Measurements from ENCODE around the gene DDX39A.

DNA sequence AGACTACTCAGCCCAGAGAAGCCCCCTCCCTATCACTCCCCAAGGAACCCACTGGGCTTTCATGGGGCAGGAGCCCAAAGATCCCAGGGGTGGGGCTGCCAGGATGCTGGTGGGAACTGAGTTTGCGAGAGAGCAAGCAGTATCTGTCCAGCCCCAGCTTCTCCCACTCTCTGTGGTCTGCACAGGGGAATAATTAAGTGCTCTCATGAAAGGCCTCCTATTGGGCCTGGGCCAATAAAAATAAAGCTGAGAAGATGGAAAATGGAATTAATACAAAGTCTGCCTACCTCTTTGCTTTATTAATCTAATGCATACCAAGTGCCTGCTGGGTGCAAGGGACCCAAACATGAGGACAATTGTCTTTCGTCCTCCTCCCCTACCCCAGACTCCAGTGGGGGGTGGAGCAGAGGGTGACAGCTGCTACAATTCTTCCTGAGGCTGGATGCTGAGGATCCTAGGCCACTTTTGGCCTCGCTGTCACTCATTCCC, 5.4 kb downstream of the DDX39A start:
- TF ChIP-seq, protein P1, sequence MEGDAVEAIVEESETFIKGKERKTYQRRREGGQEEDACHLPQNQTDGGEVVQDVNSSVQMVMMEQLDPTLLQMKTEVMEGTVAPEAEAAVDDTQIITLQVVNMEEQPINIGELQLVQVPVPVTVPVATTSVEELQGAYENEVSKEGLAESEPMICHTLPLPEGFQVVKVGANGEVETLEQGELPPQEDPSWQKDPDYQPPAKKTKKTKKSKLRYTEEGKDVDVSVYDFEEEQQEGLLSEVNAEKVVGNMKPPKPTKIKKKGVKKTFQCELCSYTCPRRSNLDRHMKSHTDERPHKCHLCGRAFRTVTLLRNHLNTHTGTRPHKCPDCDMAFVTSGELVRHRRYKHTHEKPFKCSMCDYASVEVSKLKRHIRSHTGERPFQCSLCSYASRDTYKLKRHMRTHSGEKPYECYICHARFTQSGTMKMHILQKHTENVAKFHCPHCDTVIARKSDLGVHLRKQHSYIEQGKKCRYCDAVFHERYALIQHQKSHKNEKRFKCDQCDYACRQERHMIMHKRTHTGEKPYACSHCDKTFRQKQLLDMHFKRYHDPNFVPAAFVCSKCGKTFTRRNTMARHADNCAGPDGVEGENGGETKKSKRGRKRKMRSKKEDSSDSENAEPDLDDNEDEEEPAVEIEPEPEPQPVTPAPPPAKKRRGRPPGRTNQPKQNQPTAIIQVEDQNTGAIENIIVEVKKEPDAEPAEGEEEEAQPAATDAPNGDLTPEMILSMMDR (conservative IDR thresholded peaks at IDR 0.05 in 1 of 2, IDR thresholded peaks at IDR 0.05 in 1 of 2; ENCODE audit: low read depth in 1 of 2, low read length in 2 of 2): no peak
- TF ChIP-seq EZH2 (IDR thresholded peaks at IDR 0.05; ENCODE audit: low read length, missing control alignments): no peak
